Measurements from ENCODE around the gene TEKT2.

Gene TEKT2

DNA sequence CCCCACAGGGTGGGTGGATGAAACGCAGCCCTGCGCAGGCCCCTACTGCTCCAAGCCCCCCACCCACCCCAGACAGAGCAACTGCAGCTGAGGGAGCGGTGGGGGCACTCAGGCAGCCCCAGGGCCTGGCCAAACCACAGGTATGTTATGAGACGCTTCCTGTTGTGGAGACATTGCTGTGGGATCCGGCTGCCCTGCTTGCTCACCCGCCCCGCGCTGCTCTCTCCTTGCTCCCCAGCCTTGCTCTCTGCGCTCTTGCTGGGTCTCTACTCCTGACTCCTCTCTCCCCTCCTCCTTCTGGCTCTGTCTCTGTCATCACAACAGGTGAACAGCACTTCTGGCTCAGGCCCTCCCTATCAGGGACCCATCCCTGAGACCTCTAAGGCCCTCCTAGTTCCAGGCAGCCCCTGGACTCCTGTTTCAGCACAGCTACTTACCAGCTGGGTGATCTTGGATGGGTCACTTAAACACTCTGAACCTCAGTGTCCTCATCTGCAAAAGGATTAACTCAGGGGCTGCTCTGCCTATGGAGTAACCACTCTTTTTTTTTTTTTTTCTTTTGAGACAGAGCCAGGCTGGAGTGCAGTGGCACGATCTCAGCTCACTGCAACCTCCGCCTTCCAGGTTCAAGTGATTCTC, 25.3 kb downstream of the TEKT2 start:
- DNase-seq, result peak; percentile 33

DNA sequence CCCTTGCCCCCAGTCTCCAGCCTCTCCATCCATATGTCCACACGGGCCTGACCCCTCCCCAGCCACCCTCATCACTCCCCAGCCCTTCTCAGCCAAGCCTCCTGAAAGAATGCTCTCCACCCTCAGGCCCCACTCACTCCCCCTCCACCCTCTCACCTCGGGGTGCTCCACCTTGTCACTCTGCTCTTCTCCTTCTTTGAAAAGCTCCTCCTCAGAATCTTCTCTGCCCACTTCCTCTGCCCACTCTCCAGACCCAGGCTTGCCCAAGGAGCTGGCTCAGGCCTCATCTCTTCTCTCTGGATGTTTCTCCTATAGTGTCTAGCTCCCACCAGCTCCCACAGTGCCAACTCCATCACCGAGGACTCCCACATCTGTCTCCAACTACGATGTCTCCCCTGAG, 27.3 kb downstream of the TEKT2 start:
- no peak for DNase-seq

DNA sequence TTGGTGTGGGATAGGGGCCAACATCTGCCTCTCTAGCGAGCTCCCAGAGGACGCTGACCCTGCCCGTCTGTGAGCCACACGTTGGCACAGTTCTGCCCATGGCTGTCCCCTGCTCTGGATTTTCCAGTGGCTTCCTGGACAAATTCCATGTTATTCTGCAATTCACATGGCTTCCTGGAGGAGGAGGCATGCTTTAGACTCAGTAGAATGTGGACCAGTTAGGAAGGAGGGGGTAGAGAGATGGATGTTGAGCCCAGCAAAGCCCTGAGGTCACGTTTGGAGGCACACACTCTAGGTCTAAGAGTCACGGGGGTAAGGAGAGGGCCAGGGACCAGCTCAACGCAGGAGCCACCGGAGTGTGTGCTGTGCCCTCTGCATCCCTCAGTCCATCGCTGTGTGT, 28.9 kb downstream of the TEKT2 start:
- DNase-seq, result no peak

GRCh38 chr1:36114371-36114770, 30.5 kb downstream of the TEKT2 start:
- DNase-seq, result no peak

DNA sequence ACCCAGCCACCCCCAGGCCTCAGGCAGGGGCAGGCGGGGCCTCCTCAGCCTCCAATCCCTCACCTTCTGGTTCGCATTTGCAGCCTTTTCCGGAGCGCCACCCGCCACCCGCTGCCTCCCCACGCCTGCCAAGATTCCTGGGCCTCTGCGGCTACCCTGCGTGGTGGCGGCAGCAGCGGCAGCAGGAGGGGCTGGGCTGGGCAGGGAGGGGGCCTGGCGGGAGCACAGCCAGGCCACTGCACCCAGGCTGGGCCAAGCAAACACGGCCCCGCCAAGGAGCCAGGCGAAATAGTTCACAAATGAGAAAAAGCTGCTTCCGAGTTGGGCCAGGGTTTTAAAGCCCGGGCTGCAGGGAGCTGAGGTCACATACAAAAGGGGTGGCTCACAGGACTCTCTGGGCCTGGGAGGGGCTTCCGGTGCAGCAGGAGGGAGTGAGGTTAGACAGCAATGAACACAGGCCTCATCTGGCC, 31.3 kb downstream of the TEKT2 start:
- DNase-seq, result no peak

DNA sequence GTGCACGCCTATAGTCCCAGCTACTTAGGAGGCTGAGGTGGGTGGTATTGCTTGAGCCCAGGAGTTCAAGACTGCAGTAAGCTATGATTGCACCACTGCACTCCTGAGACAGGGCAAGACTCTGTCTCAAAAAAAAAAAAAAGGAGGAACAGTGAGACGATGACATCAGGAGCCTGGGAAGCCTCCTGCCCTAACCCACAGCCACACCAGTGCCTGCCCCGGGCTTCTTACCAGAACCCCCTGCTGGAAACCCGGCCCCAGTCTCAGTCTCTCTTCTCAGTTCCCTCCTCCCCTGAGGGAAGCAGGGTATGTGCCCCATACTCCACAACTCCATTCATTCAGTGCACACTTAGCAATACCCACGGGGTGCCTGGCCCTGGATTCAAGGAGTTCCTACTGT, 32.0 kb downstream of the TEKT2 start:
- DNase-seq, result no peak

DNA sequence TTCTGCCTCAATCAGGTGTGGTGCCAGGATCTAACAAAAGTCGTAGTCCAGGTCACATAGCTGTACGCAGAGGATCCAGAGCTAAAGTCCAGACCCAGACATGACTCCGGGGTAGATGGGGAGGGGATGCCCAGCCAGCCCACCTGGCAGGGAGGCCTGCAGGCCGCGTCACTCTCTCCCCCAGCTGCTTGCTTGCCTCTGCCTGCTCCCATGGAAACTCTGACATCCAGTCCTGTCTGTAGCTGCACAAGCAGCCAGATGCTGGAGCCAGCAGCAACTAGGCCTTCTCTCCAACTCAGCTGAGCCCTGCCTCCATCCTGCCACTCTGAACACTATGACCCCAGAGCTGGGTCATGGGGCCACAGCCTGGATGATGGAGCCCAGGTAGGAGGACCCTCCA, 33.0 kb downstream of the TEKT2 start:
- no peak for DNase-seq

- no peak for DNase-seq
Measured at GRCh38 chr1:36118447-36119204, 34.7 kb downstream of the TEKT2 start.

- no peak for DNase-seq
Measured at GRCh38 chr1:36119456-36119855, 35.6 kb downstream of the TEKT2 start.

GRCh38 chr1:36122062-36123030, 38.5 kb downstream of the TEKT2 start:
- no peak for DNase-seq

- no peak for DNase-seq
Measured at GRCh38 chr1:36123356-36123755, 39.5 kb downstream of the TEKT2 start.

GRCh38 chr1:36124404-36125128, 40.7 kb downstream of the TEKT2 start:
- DNase-seq, result no peak

DNA sequence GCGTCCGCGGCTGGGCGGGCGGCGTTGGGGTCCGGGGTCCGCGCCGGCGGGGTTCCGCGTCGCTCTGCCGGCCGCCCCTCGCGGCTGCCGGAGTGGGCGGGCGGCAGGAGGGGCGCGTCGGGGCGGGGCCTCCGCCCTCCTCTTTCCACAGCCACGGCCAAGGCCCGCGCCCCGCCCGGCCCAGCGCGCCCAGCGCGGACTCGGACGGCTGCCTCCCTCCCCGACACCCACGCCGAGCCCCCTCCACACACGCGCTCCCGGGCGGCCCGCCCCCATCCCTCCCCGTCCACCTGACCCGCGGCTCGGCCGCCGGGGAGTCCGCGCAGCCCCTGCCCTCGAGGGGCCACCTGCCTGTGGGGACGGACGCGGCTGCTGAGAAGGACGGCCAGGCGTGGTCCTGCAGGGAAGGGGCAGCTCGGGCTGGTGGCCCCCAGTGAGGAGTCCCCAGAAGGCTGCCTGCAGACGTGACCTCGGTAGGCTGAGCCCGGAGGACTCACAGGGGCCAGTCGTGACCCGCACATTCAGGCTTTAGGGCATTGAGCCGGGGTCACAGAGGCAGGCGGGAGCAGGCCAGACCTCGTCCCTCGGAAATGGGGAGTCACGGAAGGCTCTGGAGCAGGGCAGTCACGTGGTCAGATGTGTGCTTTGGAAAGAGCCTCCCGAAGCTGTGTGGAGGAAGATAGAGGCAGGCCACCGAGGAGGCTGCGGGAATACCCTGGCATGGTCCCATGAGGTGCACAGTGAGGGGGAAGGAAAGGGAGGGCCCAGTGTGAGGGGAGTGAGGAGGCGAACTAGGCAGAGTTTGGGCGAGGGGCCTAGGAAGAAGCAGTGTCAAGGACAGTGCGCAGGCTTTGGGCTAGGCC, 41.5 kb downstream of the TEKT2 start, which contains the start of gene COL8A2:
Gene COL8A2 (minus strand): TSS at position 94 of the 863 bp plus-strand sequence. CDS start 24,980 bp downstream, outside the sequence.
- no peak for DNase-seq

DNA sequence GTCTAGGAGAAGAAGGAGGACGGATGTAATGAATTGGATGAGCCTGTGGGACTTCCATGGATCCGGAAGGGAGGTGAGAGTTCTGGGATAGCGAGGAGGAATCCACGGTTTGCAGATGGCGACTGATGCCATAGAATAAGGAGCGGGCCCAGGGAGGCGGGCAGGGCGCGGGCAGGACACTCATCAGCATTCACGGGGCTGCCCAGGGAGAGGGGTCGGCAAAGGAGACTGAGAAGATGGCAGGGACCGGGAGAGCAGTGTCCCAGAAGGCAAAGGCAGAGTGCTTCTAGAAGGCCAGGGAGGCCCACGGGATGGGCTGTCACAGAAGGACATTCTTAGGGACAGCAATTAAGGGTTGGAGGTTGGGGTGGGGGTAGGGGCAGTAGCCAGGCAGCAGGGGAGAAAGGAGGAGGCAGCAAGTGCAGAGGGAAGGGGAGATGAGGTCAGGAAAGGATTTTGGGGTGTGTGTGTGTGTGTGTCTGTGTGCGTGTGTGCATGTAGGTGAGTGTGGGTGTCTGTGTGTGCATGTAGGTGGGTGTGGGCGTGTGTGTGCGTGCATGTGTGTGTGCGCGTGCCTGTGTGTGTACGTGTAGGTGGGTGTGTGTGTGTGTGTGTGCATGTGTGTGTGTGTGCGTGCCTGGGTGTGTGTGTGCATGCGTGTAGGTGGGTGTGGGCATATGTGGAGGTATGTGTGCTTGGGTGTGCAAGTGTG, 42.3 kb downstream of the TEKT2 start:
- no peak for DNase-seq

GRCh38 chr1:36126797-36127500, 43.1 kb downstream of the TEKT2 start:
- no peak for DNase-seq

- no peak for DNase-seq
Measured at GRCh38 chr1:36128126-36128904, 44.4 kb downstream of the TEKT2 start.

DNA sequence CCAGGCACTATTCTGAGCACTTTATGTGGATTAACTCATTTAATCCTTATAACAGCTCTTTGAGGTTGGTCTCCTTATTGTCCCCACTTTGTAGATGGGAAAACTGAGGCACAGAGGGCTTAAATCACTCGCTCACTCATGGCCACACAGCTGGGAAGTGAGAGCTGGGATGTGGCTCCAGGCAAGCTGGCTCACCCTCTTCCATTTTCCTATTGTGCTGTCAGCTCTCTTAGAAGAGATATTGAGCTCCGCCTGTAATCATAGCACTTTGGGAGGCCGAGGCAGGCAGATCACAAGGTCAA, 45.0 kb downstream of the TEKT2 start:
- no peak for DNase-seq

DNA sequence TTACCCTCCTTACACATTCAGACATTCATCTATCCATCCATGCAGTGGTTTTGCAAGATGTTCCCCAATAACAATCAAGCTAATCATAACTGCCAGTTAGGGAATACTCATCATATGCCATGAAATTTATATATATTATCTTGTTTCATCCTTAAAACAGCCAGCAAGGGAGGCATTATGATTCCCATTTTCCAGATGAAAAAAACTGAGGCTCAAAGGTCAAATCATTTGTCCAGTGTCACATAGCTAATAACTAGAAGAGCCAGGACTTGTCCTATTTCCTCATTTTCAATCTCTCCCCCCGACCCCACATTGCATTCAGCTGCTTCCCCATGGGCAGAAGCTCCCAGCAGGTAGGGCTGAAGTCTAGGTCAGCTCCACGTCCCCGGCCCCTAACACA, 48.1 kb downstream of the TEKT2 start:
- DNase-seq, result no peak

DNA sequence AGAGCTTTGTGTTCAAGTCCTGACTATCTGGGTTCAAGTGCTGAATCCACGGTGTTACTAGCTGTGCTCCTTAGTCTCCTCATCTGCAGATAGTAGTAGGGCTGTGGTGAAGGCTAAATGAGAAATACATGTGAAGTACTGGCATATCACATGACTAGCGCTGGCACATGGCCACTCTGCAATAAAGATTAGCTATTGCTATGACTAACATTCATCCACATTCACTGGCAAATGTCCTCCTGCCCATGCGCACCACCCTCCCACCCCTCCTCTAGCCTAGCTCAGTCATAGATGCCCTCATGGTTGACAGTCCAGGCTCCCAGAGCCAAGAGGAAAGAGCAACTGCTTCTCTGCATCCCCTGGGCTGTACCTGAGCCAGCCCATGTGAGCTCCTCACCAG, 49.6 kb downstream of the TEKT2 start:
- DNase-seq, result no peak

DNA sequence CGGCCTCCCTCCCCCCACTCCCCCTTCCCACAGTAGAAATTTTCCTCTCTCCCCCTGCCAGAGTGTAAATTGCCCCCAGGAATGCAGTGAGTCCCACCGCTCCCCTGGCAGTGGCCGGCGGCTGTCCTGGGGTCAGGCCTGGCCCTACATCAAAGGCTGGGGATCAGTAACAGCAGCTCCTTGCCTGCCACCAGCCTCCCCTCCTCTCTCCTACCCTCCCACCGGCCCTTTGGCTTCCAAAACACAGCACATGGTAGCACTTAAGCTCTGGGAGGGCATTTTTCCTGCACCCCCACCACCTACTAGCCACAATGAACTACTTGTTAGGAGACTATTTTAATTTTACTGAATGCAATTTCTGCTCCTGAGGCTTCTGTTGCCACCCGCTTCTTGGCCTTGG, 50.1 kb downstream of the TEKT2 start:
- no peak for DNase-seq
